Endothelial cell of umbilical vein (primary cell): Measurements from ENCODE around the gene MXD4. TPM values are rescaled to one million over a fixed set of nuclear protein-coding genes. Genes with fewer than 3 reads are reported as not detected.
"Not testable (repeated sequence)": the region's sequence is repeated elsewhere in the genome, so short reads cannot be mapped to it uniquely, and the experiment has no call there.

ENCODE experiments used
- BruUV-seq: library from RNA; stranded (reverse); fragments of 400-500 nt; replicated peaks from 2 replicates; lab custom pipeline; 2021; lab: Mats Ljungman, UMichigan
- CTCF ChIA-PET: fragments of 300-600, 350-600 bp; sonication (Branson Sonifier 250); formaldehyde crosslinking; loops from one replicate; lab custom pipeline; 2021; ENCODE audit warnings: antibody characterized with exemption, inconsistent platforms; lab: Charles Lee
- POLR2A ChIA-PET: fragments of 300-600, 350-600 bp; sonication (Branson Sonifier 250); formaldehyde crosslinking; loops from one replicate; lab custom pipeline; 2021; ENCODE audit warnings: antibody characterized with exemption, inconsistent platforms; lab: Charles Lee
- DNase-seq: peaks from one replicate; pipeline ENCODE4 v3.0.0-alpha.2; 2011; ENCODE audit warnings: low read depth, low spot score
- FAIRE-seq: peaks from 2 replicates; lab custom pipeline; 2011; peaks lifted over from hg19 to GRCh38; lab: Jason Lieb, UNC
- H2AFZ ChIP-seq: 2 replicates; pipeline ENCODE4 v1.6.0; 2012; ENCODE audit warnings: low read depth, low read length, control low read depth, inconsistent platforms
- H3K27ac ChIP-seq: 2 replicates; pipeline ENCODE4 v1.5.1; 2011; ENCODE audit warnings: low read depth, mild to moderate bottlenecking, control low read depth, low read length, moderate library complexity; ENCODE audit not compliant: insufficient read depth
- H3K27me3 ChIP-seq, 2 experiments: 2 replicates each; pipeline versions ENCODE4 v1.6.0 to v1.6.1; 2011; ENCODE audit warnings: low read length in 2 of 2, mixed read lengths in 1 of 2; ENCODE audit not compliant: control insufficient read depth in 2 of 2, insufficient read depth in 2 of 2
- H3K36me3 ChIP-seq, 2 experiments: 2 replicates in 1 of 2; 3 replicates in 1 of 2; pipeline ENCODE4 v1.5.1; 2011; ENCODE audit warnings: low read length in 2 of 2, mild to moderate bottlenecking in 1 of 2, moderate library complexity in 1 of 2; ENCODE audit not compliant: control insufficient read depth in 2 of 2, insufficient read depth in 2 of 2; ENCODE audit errors: extremely low read depth in 1 of 2
- H3K4me1 ChIP-seq: 3 replicates; pipeline ENCODE4 v1.5.1; 2011; ENCODE audit warnings: mild to moderate bottlenecking, low read length; ENCODE audit not compliant: control insufficient read depth, insufficient read depth; ENCODE audit errors: extremely low read depth
- H3K4me2 ChIP-seq: 2 replicates; pipeline ENCODE4 v1.6.1; 2011; ENCODE audit warnings: low read length, control low read depth, mixed read lengths; ENCODE audit not compliant: insufficient read depth
- H3K4me3 ChIP-seq, 3 experiments: fragments of 200-600 bp in 1 of 3; sonication (generic), shearing (Covaris generic) in 1 of 3; replicated peaks in 1 of 3; 2 replicates each; pipeline ENCODE4 v1.5.1; 2011 to 2016; ENCODE audit warnings: control low read depth in 3 of 3, low read length in 3 of 3, mild to moderate bottlenecking in 2 of 3, inconsistent platforms in 1 of 3, low read depth in 1 of 3, moderate library complexity in 1 of 3; ENCODE audit not compliant: insufficient read depth in 1 of 3
- H3K79me2 ChIP-seq: 2 replicates; pipeline ENCODE4 v1.6.0; 2012; ENCODE audit warnings: low read length, inconsistent platforms; ENCODE audit not compliant: control insufficient read depth, insufficient read depth
- H3K9ac ChIP-seq: replicated peaks from 2 replicates; pipeline ENCODE3; 2011; ENCODE audit warnings: low read length, control low read depth; ENCODE audit not compliant: insufficient read depth; ENCODE audit errors: extremely low read depth
- H3K9me1 ChIP-seq: replicated peaks from 3 replicates; pipeline ENCODE4 v1.6.0; 2011; ENCODE audit warnings: mild to moderate bottlenecking, low read length; ENCODE audit not compliant: control insufficient read depth, insufficient read depth; ENCODE audit errors: extremely low read depth
- H3K9me3 ChIP-seq: replicated peaks from 2 replicates; pipeline ENCODE4 v1.5.1; 2012; ENCODE audit warnings: low read length, inconsistent platforms; ENCODE audit not compliant: control insufficient read depth, insufficient read depth
- H4K20me1 ChIP-seq: replicated peaks from 2 replicates; pipeline ENCODE3; 2011; ENCODE audit warnings: mild to moderate bottlenecking, low read length; ENCODE audit not compliant: control insufficient read depth, insufficient read depth; ENCODE audit errors: extremely low read depth
- FOS ChIP-seq: IDR thresholded peaks from 2 replicates; pipeline ENCODE4 v1.6.1; 2011; ENCODE audit warnings: mild to moderate bottlenecking, low read length, moderate library complexity, borderline replicate concordance; ENCODE audit not compliant: insufficient read depth
- GATA2 ChIP-seq: IDR thresholded peaks from 2 replicates; pipeline ENCODE4 v1.7.0; 2011; ENCODE audit warnings: low read depth, mild to moderate bottlenecking, moderate library complexity, mixed read lengths, low read length; ENCODE audit not compliant: insufficient read length, insufficient read depth
- MYC ChIP-seq: IDR thresholded peaks from one replicate; pipeline ENCODE4 v1.6.1; 2011; ENCODE audit warnings: mild to moderate bottlenecking, low read depth, low read length
- POLR2A ChIP-seq: IDR thresholded peaks from 2 replicates; pipeline ENCODE4 v1.6.1; 2012; ENCODE audit warnings: low read depth, mild to moderate bottlenecking, control low read depth, low read length
- POLR2AphosphoS5 ChIP-seq: IDR thresholded peaks from 2 replicates; pipeline ENCODE4 v1.6.1; 2012; ENCODE audit warnings: low read depth, mild to moderate bottlenecking, control low read depth, low read length, moderate library complexity; ENCODE audit not compliant: insufficient read depth
- dilution Hi-C: fragments of 300-500 bp; cut with MboI; formaldehyde crosslinking; loops from one replicate; pipeline ENCODE4 v1.15.0; 2019; ENCODE audit warnings: low sequenced_read_pairs; ENCODE audit not compliant: extremely low pct_ligation_motif_present
- intact Hi-C: fragments of 100-400 bp; cut with micrococcal nuclease; formaldehyde crosslinking; loops from one replicate; pipeline ENCODE4 v1.10.0; 2022
- polyA plus RNA-seq, 4 experiments: library from polyadenylated mRNA; depleted of rRNA in 3 of 4; stranded (reverse) in 3 of 4; unstranded in 1 of 4; fragments of >200 nt; gene quantifications; 2 replicates each; pipeline versions ENCODE4 v1.2.1 to v1.2.3, GENCODE V29; 2011 to 2012; ENCODE audit warnings: missing spikeins in 1 of 4
- total RNA-seq: library from RNA; stranded (reverse); gene quantifications from 2 replicates; pipeline ENCODE4 v1.2.3, GENCODE V29; 2021
- TF ChIP-seq, protein P1 (sequence below): IDR thresholded peaks from 2 replicates; pipeline ENCODE4 v1.6.1; 2011; ENCODE audit not compliant: insufficient read depth, insufficient read length
- TF ChIP-seq, protein P2 (sequence below), 2 donors: IDR thresholded peaks; 1 replicate in 1 of 2; 2 replicates in 1 of 2; pipeline ENCODE4 v1.5.1; 2011; ENCODE audit warnings: low read length in 2 of 2, mild to moderate bottlenecking in 2 of 2, moderate library complexity in 2 of 2, control low read depth in 1 of 2, inconsistent platforms in 1 of 2, low read depth in 1 of 2; ENCODE audit not compliant: insufficient read depth in 1 of 2; ENCODE audit errors: extremely low read depth in 1 of 2

The MXD4 gene
- total and polyA plus RNA-seq, 2 donors (not counting 3 experiments of a cell fraction or from before 2014, with no cell fraction given) = 62.7 to 74.1 TPM

DNA sequence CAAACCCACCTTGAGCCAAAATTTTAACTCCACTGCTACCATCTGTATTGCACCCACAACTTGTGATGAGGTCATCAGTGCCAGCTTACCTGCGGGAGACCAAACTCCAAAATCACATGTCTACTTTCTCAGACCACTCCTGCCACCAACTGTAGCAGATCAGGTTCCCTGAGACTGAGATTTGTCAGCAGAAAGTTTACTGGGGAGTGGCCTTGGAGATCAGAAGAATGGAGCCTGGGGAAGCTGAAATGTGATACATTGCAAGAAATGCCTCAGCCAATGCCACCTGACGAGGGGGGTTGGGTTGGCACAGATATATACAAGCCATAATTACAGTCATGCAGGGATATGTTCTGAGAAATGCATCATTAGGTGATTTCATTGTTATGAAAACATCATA is 39.1 kb downstream of the MXD4 start:
- Histone ChIP-seq H3K36me3 (peaks cover 0 to 6% of the 10 kb centered on the region in 2 experiments), H3K27me3 (no peaks in the 10 kb centered on the region), H3K27ac (no peak overlapping the region), H2AFZ (no peak overlapping the region), H3K79me2 (no peaks in the 10 kb centered on the region), H3K9me1 (no peaks in the 10 kb centered on the region), H3K9me3 (no peaks in the 10 kb centered on the region), H3K9ac (no peak overlapping the region), H4K20me1 (no peaks in the 10 kb centered on the region), H3K4me2 (no peak overlapping the region), H3K4me3 (no peak overlapping the region), H3K4me1 (no peaks in the 10 kb centered on the region)
- BruUV-seq = no TSS peak
- ChIA-PET POLR2A (interaction anchor here (0.7 kb wide), 1 partner anchor 27 kb away, joined by 4 read pairs; no protein-coding TSS in a partner anchor), CTCF (interaction anchor here (3.2 kb wide), 1 partner anchor 10 kb away, joined by 23 read pairs; no protein-coding TSS in a partner anchor)
- no peak for DNase-seq
- intact Hi-C loops (no loop called here), dilution Hi-C loops (no loop called here)
- TF ChIP-seq, protein P1, sequence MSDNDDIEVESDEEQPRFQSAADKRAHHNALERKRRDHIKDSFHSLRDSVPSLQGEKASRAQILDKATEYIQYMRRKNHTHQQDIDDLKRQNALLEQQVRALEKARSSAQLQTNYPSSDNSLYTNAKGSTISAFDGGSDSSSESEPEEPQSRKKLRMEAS = no peak
- no peak for TF ChIP-seq POLR2A
- TF ChIP-seq FOS = no peak
- no peak for TF ChIP-seq GATA2
- no peak for TF ChIP-seq MYC
- TF ChIP-seq, protein P2, sequence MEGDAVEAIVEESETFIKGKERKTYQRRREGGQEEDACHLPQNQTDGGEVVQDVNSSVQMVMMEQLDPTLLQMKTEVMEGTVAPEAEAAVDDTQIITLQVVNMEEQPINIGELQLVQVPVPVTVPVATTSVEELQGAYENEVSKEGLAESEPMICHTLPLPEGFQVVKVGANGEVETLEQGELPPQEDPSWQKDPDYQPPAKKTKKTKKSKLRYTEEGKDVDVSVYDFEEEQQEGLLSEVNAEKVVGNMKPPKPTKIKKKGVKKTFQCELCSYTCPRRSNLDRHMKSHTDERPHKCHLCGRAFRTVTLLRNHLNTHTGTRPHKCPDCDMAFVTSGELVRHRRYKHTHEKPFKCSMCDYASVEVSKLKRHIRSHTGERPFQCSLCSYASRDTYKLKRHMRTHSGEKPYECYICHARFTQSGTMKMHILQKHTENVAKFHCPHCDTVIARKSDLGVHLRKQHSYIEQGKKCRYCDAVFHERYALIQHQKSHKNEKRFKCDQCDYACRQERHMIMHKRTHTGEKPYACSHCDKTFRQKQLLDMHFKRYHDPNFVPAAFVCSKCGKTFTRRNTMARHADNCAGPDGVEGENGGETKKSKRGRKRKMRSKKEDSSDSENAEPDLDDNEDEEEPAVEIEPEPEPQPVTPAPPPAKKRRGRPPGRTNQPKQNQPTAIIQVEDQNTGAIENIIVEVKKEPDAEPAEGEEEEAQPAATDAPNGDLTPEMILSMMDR (IDR thresholded peaks at IDR 0.05; ENCODE audit: extremely low read depth in 1 of 2, insufficient read depth in 1 of 2, low read depth in 1 of 2, low read length in 2 of 2) = no peak
- TF ChIP-seq POLR2AphosphoS5 = no peak
- FAIRE-seq = no peak

DNA sequence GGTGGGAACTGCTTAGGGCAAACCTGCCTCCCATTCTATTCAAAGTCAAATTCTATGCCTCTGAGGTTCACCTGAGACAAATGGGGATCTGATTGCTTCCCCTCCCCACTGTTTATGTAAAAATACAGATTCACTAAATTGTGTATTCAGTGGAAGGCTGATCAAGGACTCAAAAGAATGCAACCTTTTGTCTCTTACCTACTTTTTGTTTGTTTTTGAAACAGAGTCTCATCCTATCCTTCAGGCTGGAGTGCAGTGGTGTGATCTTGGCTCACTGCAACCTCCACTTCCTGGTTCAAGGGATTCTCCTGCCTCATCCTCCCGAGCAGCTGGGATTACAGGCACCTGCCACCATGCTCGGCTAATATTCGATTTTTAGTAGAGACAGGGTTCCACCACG is 40.5 kb downstream of the MXD4 start:
- H3K4me2 ChIP-seq, H3K9me3 ChIP-seq, H3K79me2 ChIP-seq, dilution Hi-C loops, H3K27ac ChIP-seq, H3K27me3 ChIP-seq, H3K4me3 ChIP-seq, DNase-seq, H3K36me3 ChIP-seq, H3K9ac ChIP-seq, H3K9me1 ChIP-seq, POLR2A ChIA-PET, H4K20me1 ChIP-seq, FAIRE-seq, BruUV-seq, H2AFZ ChIP-seq, intact Hi-C loops, H3K4me1 ChIP-seq: not testable (repeated sequence)
- CTCF ChIA-PET = interaction anchor here (0.9 to 3.2 kb wide), 7 partner anchors 9 to 244 kb away, joined by 3 to 149 read pairs (median 23); partner anchors contain the start of genes HAUS3 and POLN
